SU-DHL-6 (cell line): ENCODE measurements around the gene ARL8A.
A peak's percentile ranks its signal among the peaks of the same experiment; 100 is the strongest.

Source experiments
- H2AFZ ChIP-seq: fragments of 200-600 bp; sonication (generic); 2 replicates; pipeline ENCODE4 v1.6.1; 2014; ENCODE audit warnings: low read depth, mild to moderate bottlenecking, moderate library complexity, mixed read lengths, antibody characterized with exemption, low read length; ENCODE audit not compliant: severe bottlenecking
- H3F3A ChIP-seq: fragments of 200-600 bp; shearing (Covaris generic); 2 replicates; pipeline ENCODE4 v1.6.0; 2016; ENCODE audit warnings: antibody characterized with exemption, mild to moderate bottlenecking; ENCODE audit not compliant: insufficient read depth
- H3K27ac ChIP-seq: fragments of 200-600 bp; sonication (generic); 2 replicates; pipeline ENCODE4 v1.5.1; 2016; ENCODE audit warnings: low read depth, mild to moderate bottlenecking, low read length, moderate library complexity, mixed read lengths
- H3K27me3 ChIP-seq: fragments of 200-600 bp; sonication (generic), shearing (Covaris generic); 2 replicates; pipeline ENCODE4 v1.6.0; 2014; ENCODE audit warnings: mild to moderate bottlenecking, low read length
- H3K36me3 ChIP-seq: fragments of 200-600 bp; sonication (generic); 2 replicates; pipeline ENCODE4 v1.6.1; 2014; ENCODE audit warnings: mild to moderate bottlenecking, low read length, mixed read lengths
- H3K4me2 ChIP-seq: fragments of 300-600, 200-600 bp; shearing (Covaris generic), sonication (generic); 2 replicates; pipeline ENCODE4 v1.6.0; 2014; ENCODE audit warnings: low read length, low read depth, mild to moderate bottlenecking; ENCODE audit not compliant: poor library complexity, severe bottlenecking
- H3K4me3 ChIP-seq: fragments of 200-600 bp; sonication (generic); 2 replicates; pipeline ENCODE4 v1.5.1; 2014; ENCODE audit warnings: antibody characterized with exemption, low read length, mild to moderate bottlenecking, mixed read lengths; ENCODE audit not compliant: insufficient read depth, poor library complexity, severe bottlenecking
- H3K79me2 ChIP-seq: fragments of 200-600 bp; sonication (generic); 2 replicates; pipeline ENCODE4 v1.6.1; 2014; ENCODE audit warnings: mild to moderate bottlenecking, low read length, moderate library complexity; ENCODE audit not compliant: insufficient read depth
- H3K9ac ChIP-seq: fragments of 200-600 bp; sonication (generic); 2 replicates; pipeline ENCODE4 v1.7.0; 2014; ENCODE audit warnings: mild to moderate bottlenecking, low read length
- H3K9me2 ChIP-seq: fragments of 200-600 bp; sonication (generic); replicated peaks from 2 replicates; pipeline ENCODE4 v1.6.1; 2014; ENCODE audit warnings: low read length; ENCODE audit not compliant: insufficient read depth
- H3K9me3 ChIP-seq: fragments of 200-600 bp; sonication (generic); 2 replicates; pipeline ENCODE4 v1.6.1; 2014; ENCODE audit warnings: low read length, mixed read lengths; ENCODE audit not compliant: insufficient read depth
- H4K20me1 ChIP-seq: fragments of 200-600 bp; sonication (generic); 2 replicates; pipeline ENCODE4 v1.6.1; 2014; ENCODE audit warnings: low read depth, mild to moderate bottlenecking, antibody characterized with exemption, low read length, moderate library complexity, mixed read lengths
- CTCF ChIP-seq: fragments of 200-600 bp; sonication (generic); IDR thresholded peaks from one replicate; pipeline ENCODE4 v1.5.1; 2017; ENCODE audit warnings: antibody characterized with exemption, mild to moderate bottlenecking, low read length, moderate library complexity; ENCODE audit not compliant: insufficient read depth, poor library complexity, severe bottlenecking
- EZH2phosphoT487 ChIP-seq: fragments of 200-600 bp; sonication (generic), shearing (Covaris generic); conservative IDR thresholded peaks from 2 replicates; pipeline ENCODE4 v1.6.1; 2018; ENCODE audit warnings: mild to moderate bottlenecking, antibody characterized with exemption, low read length, moderate library complexity, mixed read lengths

Gene ARL8A

GRCh38 chr1:202165267-202165941, 20.9 kb upstream of the ARL8A start:
- Histone ChIP-seq H3K27ac (no peak overlapping the region), H3K9me2 (no peaks in the 10 kb centered on the region), H3F3A (no peaks in the 10 kb centered on the region; the same call in 1 of the 2 replicates), H3K36me3 (no peaks in the 10 kb centered on the region), H3K9ac (no peak overlapping the region; the same call in 1 of the 2 replicates), H3K79me2 (no peaks in the 10 kb centered on the region), H3K4me3 (no peak overlapping the region), H4K20me1 (no peaks in the 10 kb centered on the region), H3K9me3 (no peaks in the 10 kb centered on the region), H3K4me2 (peak overlapping the region; percentile 29), H2AFZ (no peak overlapping the region), H3K27me3 (no peaks in the 10 kb centered on the region)
- no peak for TF ChIP-seq EZH2phosphoT487
- no peak for TF ChIP-seq CTCF

DNA sequence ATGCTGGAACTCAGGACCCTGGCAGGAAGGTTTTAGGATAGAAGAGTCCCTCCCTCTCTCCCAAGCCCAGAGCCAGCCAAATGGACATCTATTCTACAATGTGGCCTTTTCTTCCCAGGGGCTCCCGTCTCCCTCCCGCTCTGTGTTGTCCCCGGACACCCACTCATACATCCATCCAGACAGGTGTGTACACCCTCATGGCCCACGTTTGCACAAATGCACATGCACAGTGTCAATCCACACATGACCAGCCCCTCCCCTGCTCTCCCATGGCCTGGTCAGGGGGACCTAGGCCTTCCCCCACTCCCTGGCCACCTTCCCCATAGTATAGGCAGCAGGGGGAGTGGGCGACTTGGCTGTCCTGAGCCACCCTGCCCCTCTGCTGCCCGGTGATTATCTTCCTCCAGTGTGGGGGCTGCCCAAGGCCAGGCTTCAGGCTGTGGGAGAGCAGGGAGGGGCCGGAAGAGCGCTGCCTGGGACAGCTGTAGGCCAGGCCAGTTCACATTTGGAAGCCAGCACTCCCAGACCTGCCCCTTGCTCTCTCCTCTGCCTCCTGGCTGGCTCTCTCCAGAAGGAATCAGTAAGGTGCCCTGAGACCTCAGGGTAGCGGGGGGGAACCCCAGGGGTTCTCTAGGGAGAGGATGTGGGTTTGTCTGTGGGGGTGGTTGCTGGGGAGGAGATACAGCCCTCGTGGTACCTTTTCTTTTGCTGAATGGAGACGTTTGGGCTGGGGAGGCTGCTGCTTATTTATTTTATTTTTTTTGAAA, 19.9 kb upstream of the ARL8A start:
- H2AFZ ChIP-seq, result no peak overlapping the region
- no peak overlapping the region for H3K27ac ChIP-seq
- no peak overlapping the region for H3K4me3 ChIP-seq
- H3F3A ChIP-seq, result no peaks in the 10 kb centered on the region; the same call in 1 of the 2 replicates
- no peaks in the 10 kb centered on the region for H3K36me3 ChIP-seq
- H4K20me1 ChIP-seq, result no peaks in the 10 kb centered on the region
- TF ChIP-seq CTCF (no peak), EZH2phosphoT487 (no peak)
- H3K4me2 ChIP-seq, result peak overlapping the region; percentile 29
- H3K79me2 ChIP-seq, result 0 out of 2 replicates have a peak, but pooled peaks cover 2% of the 10 kb centered on the region
- no peaks in the 10 kb centered on the region for H3K9me2 ChIP-seq
- no peaks in the 10 kb centered on the region for H3K9me3 ChIP-seq
- H3K9ac ChIP-seq, result no peak overlapping the region; the same call in 1 of the 2 replicates
- no peaks in the 10 kb centered on the region for H3K27me3 ChIP-seq

- no peak overlapping the region for H3K9ac ChIP-seq
- no peaks in the 10 kb centered on the region for H3K9me2 ChIP-seq
- H3F3A ChIP-seq, result no peaks in the 10 kb centered on the region; the same call in 1 of the 2 replicates
- no peak for TF ChIP-seq CTCF
- TF ChIP-seq EZH2phosphoT487, result no peak
- peaks cover 10% of the 10 kb centered on the region; the same call in 1 of the 2 replicates for H3K79me2 ChIP-seq
- H3K27ac ChIP-seq, result no peak overlapping the region
- no peaks in the 10 kb centered on the region for H4K20me1 ChIP-seq
- no peak overlapping the region for H3K4me2 ChIP-seq
- no peaks in the 10 kb centered on the region for H3K27me3 ChIP-seq
- no peaks in the 10 kb centered on the region for H3K36me3 ChIP-seq
- H3K4me3 ChIP-seq, result no peak overlapping the region
- no peak overlapping the region for H2AFZ ChIP-seq
- H3K9me3 ChIP-seq, result no peaks in the 10 kb centered on the region
Observed at GRCh38 chr1:202163281-202164270, 19.0 kb upstream of the ARL8A start.
